ENCODE measurements around the gene IGHMBP2.

DNA sequence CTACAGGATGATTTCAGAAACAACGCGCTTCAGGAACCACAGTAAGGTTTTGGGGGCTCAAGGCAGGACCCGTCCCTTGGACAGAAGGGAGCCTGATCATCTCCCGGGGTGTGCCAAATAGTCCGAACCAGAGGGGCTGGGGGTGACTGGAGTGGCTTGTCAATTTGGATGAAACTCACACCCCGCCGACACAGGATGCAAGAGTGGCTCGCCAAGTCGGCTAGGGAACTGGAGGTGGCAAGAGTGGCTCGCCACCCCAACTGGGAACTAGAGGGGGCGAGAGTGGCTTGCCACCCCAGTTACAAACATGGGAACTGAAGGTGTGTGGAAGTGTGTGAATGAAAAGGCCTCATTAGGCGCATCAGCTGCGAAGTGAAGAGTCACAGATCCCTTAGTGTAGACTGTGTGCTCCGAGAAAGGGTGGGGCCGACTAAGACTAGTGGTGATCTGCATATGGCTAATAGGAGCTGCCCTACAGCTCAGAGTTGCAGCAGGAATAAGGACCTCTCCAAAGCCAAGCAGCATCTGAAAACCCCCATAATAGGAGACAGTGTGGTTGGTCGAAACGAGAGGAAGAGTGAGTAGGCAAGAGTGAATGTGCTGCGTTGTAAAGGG lies 35.4 kb upstream of the IGHMBP2 start:
- no peak for TF ChIP-seq POLR2AphosphoS5 (IDR thresholded peaks at IDR 0.05)
- TF ChIP-seq, protein P1, sequence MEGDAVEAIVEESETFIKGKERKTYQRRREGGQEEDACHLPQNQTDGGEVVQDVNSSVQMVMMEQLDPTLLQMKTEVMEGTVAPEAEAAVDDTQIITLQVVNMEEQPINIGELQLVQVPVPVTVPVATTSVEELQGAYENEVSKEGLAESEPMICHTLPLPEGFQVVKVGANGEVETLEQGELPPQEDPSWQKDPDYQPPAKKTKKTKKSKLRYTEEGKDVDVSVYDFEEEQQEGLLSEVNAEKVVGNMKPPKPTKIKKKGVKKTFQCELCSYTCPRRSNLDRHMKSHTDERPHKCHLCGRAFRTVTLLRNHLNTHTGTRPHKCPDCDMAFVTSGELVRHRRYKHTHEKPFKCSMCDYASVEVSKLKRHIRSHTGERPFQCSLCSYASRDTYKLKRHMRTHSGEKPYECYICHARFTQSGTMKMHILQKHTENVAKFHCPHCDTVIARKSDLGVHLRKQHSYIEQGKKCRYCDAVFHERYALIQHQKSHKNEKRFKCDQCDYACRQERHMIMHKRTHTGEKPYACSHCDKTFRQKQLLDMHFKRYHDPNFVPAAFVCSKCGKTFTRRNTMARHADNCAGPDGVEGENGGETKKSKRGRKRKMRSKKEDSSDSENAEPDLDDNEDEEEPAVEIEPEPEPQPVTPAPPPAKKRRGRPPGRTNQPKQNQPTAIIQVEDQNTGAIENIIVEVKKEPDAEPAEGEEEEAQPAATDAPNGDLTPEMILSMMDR (IDR thresholded peaks at IDR 0.05; ENCODE audit: poor library complexity, severe bottlenecking) = no peak
- TF ChIP-seq RAD21 (conservative IDR thresholded peaks at IDR 0.05) = no peak
- TF ChIP-seq, protein P2, sequence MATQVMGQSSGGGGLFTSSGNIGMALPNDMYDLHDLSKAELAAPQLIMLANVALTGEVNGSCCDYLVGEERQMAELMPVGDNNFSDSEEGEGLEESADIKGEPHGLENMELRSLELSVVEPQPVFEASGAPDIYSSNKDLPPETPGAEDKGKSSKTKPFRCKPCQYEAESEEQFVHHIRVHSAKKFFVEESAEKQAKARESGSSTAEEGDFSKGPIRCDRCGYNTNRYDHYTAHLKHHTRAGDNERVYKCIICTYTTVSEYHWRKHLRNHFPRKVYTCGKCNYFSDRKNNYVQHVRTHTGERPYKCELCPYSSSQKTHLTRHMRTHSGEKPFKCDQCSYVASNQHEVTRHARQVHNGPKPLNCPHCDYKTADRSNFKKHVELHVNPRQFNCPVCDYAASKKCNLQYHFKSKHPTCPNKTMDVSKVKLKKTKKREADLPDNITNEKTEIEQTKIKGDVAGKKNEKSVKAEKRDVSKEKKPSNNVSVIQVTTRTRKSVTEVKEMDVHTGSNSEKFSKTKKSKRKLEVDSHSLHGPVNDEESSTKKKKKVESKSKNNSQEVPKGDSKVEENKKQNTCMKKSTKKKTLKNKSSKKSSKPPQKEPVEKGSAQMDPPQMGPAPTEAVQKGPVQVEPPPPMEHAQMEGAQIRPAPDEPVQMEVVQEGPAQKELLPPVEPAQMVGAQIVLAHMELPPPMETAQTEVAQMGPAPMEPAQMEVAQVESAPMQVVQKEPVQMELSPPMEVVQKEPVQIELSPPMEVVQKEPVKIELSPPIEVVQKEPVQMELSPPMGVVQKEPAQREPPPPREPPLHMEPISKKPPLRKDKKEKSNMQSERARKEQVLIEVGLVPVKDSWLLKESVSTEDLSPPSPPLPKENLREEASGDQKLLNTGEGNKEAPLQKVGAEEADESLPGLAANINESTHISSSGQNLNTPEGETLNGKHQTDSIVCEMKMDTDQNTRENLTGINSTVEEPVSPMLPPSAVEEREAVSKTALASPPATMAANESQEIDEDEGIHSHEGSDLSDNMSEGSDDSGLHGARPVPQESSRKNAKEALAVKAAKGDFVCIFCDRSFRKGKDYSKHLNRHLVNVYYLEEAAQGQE (IDR thresholded peaks at IDR 0.05; ENCODE audit: borderline replicate concordance) = no peak

All from neural cell (in vitro differentiated cells).